Measurements from ENCODE around the gene VSTM4. TPM values are rescaled to one million over a fixed set of nuclear protein-coding genes. Genes with fewer than 3 reads are reported as not detected.

The VSTM4 gene
- polyA plus RNA-seq, 1 of the 3 experiments (the other 2 are of a cell fraction) = 0.39 TPM

DNA sequence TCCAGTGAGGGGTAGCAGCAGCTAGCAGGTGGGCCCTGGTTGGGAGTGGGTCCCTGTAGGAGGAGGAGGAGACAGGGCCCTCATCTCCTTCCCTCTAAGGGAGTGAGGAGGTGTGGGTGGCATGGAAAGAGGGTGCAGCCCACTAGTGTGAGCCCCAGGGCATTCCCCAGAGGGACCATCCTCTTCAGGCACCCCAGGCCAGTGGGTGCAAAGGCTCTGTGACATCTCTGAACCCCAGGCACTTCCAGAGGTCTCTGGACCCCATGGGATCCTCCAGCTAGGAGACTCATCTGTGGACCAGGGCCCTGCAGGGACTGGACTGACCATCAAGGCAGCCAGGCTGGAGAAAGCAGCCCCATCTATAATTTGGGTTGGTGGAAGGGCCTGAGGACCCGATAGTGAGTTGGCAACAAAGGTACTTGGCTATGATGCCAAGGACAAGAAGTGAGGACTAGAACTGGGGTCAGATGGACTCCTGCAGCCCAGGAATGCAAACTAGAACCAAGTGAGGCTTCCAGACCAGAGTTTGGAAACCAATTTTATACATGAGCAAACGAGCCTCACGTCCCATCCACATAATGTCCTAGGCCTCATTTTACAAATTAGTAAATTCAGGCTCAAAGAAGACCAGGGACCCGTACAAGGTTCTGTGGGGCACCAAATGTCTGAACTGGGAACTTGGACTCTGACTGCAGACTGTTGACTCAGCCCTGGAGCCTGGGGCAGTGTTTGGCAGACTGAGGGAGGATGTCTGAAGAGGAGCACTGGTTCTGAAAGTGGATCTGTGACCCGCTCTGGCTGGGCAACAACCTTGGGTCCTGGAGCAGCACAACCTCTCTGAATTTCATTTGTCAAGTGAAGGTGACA, 1.4 kb upstream of the VSTM4 start:
- Histone ChIP-seq H2AFZ (ENCODE audit: low read depth) (no peak overlapping the region), H3K79me2 (ENCODE audit: insufficient read depth) (no peaks in the 10 kb centered on the region), H3K27me3 (ENCODE audit: insufficient read depth) (no peaks in the 10 kb centered on the region), H3K4me2 (no peak overlapping the region), H3F3A (replicated peaks; ENCODE audit: insufficient read depth) (no peaks in the 10 kb centered on the region), H3K9ac (no peak overlapping the region), H3K36me3 (replicated peaks in 1 of 2; ENCODE audit: control insufficient read depth in 1 of 2, insufficient read depth in 2 of 2, low read length in 1 of 2) (no peaks in the 10 kb centered on the region), H3K27ac (ENCODE audit: low read depth in 2 of 2, low read length in 1 of 2) (no peak overlapping the region), H3K9me2 (no peaks in the 10 kb centered on the region), H3K9me3 (no peaks in the 10 kb centered on the region), H3K4me1 (ENCODE audit: control insufficient read depth in 1 of 2, insufficient read depth in 2 of 2, low read depth in 1 of 2, low read length in 1 of 2) (peaks cover 0 to 30% of the 10 kb centered on the region in 2 experiments; a peak in 2 of 4 replicates), H3K4me3 (ENCODE audit: low read depth in 2 of 2, low read length in 1 of 2) (no peak overlapping the region), H4K20me1 (ENCODE audit: insufficient read depth) (no peaks in the 10 kb centered on the region)
- WGBS (ENCODE audit: low lambda C conversion rate) = 35% methylated on average over 5 of the region's 5 CpGs
- ChIA-PET CTCF (no interaction called here), POLR2A (no interaction called here)
- DNase-seq = no peak
- TF ChIP-seq ELF1 (IDR thresholded peaks at IDR 0.05) (no peak), SIN3A (IDR thresholded peaks at IDR 0.05; ENCODE audit: borderline replicate concordance, low read depth, low read length) (no peak), EP300 (IDR thresholded peaks at IDR 0.05; ENCODE audit: borderline replicate concordance in 1 of 2, low read depth in 1 of 2, low read length in 1 of 2) (no peak), TEAD4 (IDR thresholded peaks at IDR 0.05; ENCODE audit: borderline replicate concordance, insufficient read depth) (no peak), NFIC (IDR thresholded peaks at IDR 0.05; ENCODE audit: borderline replicate concordance) (no peak), GABPA (IDR thresholded peaks at IDR 0.05; ENCODE audit: low read depth) (no peak), RFX5 (IDR thresholded peaks at IDR 0.05; ENCODE audit: low read length) (no peak), ZBTB33 (IDR thresholded peaks at IDR 0.05; ENCODE audit: borderline replicate concordance, low read depth) (no peak), JUND (IDR thresholded peaks at IDR 0.05) (no peak), CTCF (IDR thresholded peaks at IDR 0.05) (no peak), USF1 (IDR thresholded peaks at IDR 0.05; ENCODE audit: borderline replicate concordance, low read depth) (no peak), FOXJ3 (CRISPR knock-in tag; IDR thresholded peaks at IDR 0.05) (no peak), CHD2 (IDR thresholded peaks at IDR 0.05; ENCODE audit: low read length, partially characterized antibody) (no peak), MAX (IDR thresholded peaks at IDR 0.05; ENCODE audit: low read depth) (no peak), YY1 (IDR thresholded peaks at IDR 0.05; ENCODE audit: low read depth) (no peak), FOXM1 (IDR thresholded peaks at IDR 0.05; ENCODE audit: low read depth) (no peak), NRF1 (IDR thresholded peaks at IDR 0.05; ENCODE audit: low read depth, low read length) (no peak), RCOR1 (IDR thresholded peaks at IDR 0.05; ENCODE audit: low read length) (no peak), PBX3 (IDR thresholded peaks at IDR 0.05) (no peak)
- TF ChIP-seq, protein P1, sequence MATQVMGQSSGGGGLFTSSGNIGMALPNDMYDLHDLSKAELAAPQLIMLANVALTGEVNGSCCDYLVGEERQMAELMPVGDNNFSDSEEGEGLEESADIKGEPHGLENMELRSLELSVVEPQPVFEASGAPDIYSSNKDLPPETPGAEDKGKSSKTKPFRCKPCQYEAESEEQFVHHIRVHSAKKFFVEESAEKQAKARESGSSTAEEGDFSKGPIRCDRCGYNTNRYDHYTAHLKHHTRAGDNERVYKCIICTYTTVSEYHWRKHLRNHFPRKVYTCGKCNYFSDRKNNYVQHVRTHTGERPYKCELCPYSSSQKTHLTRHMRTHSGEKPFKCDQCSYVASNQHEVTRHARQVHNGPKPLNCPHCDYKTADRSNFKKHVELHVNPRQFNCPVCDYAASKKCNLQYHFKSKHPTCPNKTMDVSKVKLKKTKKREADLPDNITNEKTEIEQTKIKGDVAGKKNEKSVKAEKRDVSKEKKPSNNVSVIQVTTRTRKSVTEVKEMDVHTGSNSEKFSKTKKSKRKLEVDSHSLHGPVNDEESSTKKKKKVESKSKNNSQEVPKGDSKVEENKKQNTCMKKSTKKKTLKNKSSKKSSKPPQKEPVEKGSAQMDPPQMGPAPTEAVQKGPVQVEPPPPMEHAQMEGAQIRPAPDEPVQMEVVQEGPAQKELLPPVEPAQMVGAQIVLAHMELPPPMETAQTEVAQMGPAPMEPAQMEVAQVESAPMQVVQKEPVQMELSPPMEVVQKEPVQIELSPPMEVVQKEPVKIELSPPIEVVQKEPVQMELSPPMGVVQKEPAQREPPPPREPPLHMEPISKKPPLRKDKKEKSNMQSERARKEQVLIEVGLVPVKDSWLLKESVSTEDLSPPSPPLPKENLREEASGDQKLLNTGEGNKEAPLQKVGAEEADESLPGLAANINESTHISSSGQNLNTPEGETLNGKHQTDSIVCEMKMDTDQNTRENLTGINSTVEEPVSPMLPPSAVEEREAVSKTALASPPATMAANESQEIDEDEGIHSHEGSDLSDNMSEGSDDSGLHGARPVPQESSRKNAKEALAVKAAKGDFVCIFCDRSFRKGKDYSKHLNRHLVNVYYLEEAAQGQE (IDR thresholded peaks at IDR 0.05; ENCODE audit: low read depth, low read length) = no peak
